ENCODE data around the gene SOWAHD. TPM values are rescaled to one million over a fixed set of nuclear protein-coding genes. Genes with fewer than 3 reads are reported as not detected.

SOWAHD gene
- total and polyA plus RNA-seq, 2 experiments from 2014 or later, result 3.8 to 5.1 TPM

DNA sequence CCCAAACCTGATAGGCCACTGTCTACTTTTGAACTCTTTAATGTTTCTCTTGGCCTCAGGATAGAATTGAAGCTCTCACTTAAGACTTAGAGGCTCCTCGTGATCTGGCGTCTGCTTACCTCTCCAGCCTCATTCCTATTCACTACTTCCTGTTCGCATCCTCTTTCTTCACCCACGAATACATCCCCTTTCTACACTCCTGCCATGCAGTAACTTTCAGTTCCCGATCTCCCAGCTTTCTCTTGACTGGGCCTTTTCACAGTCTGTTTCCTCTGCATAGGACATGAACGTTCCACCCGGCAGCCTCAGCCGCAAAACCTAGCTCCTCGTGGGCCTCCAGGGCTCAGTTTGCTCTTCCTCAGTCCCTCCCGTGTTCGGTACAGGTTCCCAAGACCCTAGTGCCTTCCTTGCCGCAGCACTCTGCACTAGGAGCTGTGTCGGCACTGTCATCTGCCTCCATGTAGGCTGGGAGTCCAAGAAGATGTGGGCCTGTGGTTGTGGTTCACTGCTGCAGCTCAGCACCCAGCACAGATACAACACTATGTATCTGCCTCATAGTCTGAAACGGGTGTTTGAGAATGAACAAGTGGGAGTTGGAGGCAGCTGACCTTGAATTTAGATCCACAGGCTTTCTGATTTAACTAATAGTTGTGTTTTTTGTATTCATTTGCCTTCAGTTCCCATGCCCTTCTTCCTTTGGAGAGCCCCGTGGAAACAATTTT lies 17.3 kb downstream of the SOWAHD start:
- Histone ChIP-seq H3K4me3 (no peak overlapping the region), H4K20me1 (replicated peaks; ENCODE audit: insufficient read depth) (no peaks in the 10 kb centered on the region), H3K27ac (ENCODE audit: low read depth) (no peak overlapping the region), H3K9me2 (ENCODE audit: insufficient read depth) (no peaks in the 10 kb centered on the region), H3K27me3 (ENCODE audit: insufficient read depth) (no peaks in the 10 kb centered on the region), H3K79me2 (replicated peaks; ENCODE audit: insufficient read depth) (no peaks in the 10 kb centered on the region), H3K4me2 (no peak overlapping the region), H2AFZ (no peak overlapping the region), H3F3A (replicated peaks; ENCODE audit: low read depth) (no peaks in the 10 kb centered on the region), H3K4me1 (ENCODE audit: insufficient read depth) (no peaks in the 10 kb centered on the region), H3K36me3 (ENCODE audit: insufficient read depth) (no peaks in the 10 kb centered on the region)
- Mint-ChIP-seq H3K4me1 (peaks cover 4% of the 10 kb centered on the region; the same call in 1 of the 3 replicates), H3K4me3 (no peak overlapping the region), H3K27ac (no peak overlapping the region; the same call in 1 of the 2 replicates), H3K9me3 (no peaks in the 10 kb centered on the region; the same call in 2 of the 3 replicates), H3K27me3 (ENCODE audit: insufficient read depth, low read depth, poor library complexity) (peaks cover 2% of the 10 kb centered on the region), H3K36me3 (ENCODE audit: low read depth) (peaks cover 4% of the 10 kb centered on the region; the same call in 2 of the 3 replicates)
- TF ChIP-seq NANOG (IDR thresholded peaks at IDR 0.05; ENCODE audit: borderline replicate concordance), result no peak
- TF ChIP-seq, protein P1, sequence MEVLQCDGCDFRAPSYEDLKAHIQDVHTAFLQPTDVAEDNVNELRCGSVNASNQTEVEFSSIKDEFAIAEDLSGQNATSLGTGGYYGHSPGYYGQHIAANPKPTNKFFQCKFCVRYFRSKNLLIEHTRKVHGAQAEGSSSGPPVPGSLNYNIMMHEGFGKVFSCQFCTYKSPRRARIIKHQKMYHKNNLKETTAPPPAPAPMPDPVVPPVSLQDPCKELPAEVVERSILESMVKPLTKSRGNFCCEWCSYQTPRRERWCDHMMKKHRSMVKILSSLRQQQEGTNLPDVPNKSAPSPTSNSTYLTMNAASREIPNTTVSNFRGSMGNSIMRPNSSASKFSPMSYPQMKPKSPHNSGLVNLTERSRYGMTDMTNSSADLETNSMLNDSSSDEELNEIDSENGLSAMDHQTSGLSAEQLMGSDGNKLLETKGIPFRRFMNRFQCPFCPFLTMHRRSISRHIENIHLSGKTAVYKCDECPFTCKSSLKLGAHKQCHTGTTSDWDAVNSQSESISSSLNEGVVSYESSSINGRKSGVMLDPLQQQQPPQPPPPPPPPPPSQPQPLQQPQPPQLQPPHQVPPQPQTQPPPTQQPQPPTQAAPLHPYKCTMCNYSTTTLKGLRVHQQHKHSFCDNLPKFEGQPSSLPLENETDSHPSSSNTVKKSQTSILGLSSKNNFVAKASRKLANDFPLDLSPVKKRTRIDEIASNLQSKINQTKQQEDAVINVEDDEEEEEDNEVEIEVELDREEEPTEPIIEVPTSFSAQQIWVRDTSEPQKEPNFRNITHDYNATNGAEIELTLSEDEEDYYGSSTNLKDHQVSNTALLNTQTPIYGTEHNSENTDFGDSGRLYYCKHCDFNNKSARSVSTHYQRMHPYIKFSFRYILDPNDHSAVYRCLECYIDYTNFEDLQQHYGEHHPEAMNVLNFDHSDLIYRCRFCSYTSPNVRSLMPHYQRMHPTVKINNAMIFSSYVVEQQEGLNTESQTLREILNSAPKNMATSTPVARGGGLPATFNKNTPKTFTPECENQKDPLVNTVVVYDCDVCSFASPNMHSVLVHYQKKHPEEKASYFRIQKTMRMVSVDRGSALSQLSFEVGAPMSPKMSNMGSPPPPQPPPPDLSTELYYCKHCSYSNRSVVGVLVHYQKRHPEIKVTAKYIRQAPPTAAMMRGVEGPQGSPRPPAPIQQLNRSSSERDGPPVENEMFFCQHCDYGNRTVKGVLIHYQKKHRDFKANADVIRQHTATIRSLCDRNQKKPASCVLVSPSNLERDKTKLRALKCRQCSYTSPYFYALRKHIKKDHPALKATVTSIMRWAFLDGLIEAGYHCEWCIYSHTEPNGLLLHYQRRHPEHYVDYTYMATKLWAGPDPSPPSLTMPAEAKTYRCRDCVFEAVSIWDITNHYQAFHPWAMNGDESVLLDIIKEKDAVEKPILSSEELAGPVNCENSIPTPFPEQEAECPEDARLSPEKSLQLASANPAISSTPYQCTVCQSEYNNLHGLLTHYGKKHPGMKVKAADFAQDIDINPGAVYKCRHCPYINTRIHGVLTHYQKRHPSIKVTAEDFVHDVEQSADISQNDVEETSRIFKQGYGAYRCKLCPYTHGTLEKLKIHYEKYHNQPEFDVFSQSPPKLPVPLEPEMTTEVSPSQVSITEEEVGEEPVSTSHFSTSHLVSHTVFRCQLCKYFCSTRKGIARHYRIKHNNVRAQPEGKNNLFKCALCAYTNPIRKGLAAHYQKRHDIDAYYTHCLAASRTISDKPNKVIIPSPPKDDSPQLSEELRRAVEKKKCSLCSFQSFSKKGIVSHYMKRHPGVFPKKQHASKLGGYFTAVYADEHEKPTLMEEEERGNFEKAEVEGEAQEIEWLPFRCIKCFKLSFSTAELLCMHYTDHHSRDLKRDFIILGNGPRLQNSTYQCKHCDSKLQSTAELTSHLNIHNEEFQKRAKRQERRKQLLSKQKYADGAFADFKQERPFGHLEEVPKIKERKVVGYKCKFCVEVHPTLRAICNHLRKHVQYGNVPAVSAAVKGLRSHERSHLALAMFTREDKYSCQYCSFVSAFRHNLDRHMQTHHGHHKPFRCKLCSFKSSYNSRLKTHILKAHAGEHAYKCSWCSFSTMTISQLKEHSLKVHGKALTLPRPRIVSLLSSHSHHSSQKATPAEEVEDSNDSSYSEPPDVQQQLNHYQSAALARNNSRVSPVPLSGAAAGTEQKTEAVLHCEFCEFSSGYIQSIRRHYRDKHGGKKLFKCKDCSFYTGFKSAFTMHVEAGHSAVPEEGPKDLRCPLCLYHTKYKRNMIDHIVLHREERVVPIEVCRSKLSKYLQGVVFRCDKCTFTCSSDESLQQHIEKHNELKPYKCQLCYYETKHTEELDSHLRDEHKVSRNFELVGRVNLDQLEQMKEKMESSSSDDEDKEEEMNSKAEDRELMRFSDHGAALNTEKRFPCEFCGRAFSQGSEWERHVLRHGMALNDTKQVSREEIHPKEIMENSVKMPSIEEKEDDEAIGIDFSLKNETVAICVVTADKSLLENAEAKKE (CRISPR knock-in tag; IDR thresholded peaks at IDR 0.05), result no peak
- no peak for TF ChIP-seq STAT1 (IDR thresholded peaks at IDR 0.05; ENCODE audit: unreplicated experiment)
- TF ChIP-seq EZH2 (IDR thresholded peaks at IDR 0.05; ENCODE audit: low read depth, unreplicated experiment), result no peak
- TF ChIP-seq ZNF114 (CRISPR knock-in tag; IDR thresholded peaks at IDR 0.05), result no peak
- TF ChIP-seq ETS1 (IDR thresholded peaks at IDR 0.05), result no peak
- TF ChIP-seq CREB1 (CRISPR knock-in tag; IDR thresholded peaks at IDR 0.05; ENCODE audit: low read depth), result no peak
- ATAC-seq, result no peak
- no peak for DNase-seq (ENCODE audit: low spot score)
